Measurements from ENCODE around the gene CNTNAP4.

Gene CNTNAP4

GRCh38 chr16:76409706-76410105 is 132.5 kb downstream of the CNTNAP4 start:
- DNase-seq = no peak

- no peak for DNase-seq
These were observed 144.4 kb downstream of the CNTNAP4 start for GRCh38 chr16:76421571-76421970.

GRCh38 chr16:76428858-76429257 is 151.7 kb downstream of the CNTNAP4 start:
- DNase-seq = no peak

GRCh38 chr16:76441391-76441790 is 164.2 kb downstream of the CNTNAP4 start:
- no peak for DNase-seq

GRCh38 chr16:76441876-76442275 is 164.7 kb downstream of the CNTNAP4 start:
- no peak for DNase-seq

- DNase-seq = no peak
These were observed 166.8 kb downstream of the CNTNAP4 start for GRCh38 chr16:76443973-76444372.

GRCh38 chr16:76444832-76445231 is 167.6 kb downstream of the CNTNAP4 start:
- no peak for DNase-seq

GRCh38 chr16:76445815-76446214 is 168.6 kb downstream of the CNTNAP4 start:
- no peak for DNase-seq

GRCh38 chr16:76446251-76446650 is 169.1 kb downstream of the CNTNAP4 start:
- DNase-seq = no peak

- DNase-seq = no peak
These were observed 173.7 kb downstream of the CNTNAP4 start for GRCh38 chr16:76450890-76451289.

GRCh38 chr16:76455257-76455656 is 178.1 kb downstream of the CNTNAP4 start:
- no peak for DNase-seq

GRCh38 chr16:76456016-76456415 is 178.8 kb downstream of the CNTNAP4 start:
- DNase-seq = no peak

- DNase-seq = no peak
These were observed 181.9 kb downstream of the CNTNAP4 start for GRCh38 chr16:76459111-76459510.

- no peak for DNase-seq
These were observed 184.6 kb downstream of the CNTNAP4 start for GRCh38 chr16:76461836-76462235.

- no peak for DNase-seq
These were observed 187.9 kb downstream of the CNTNAP4 start for GRCh38 chr16:76464955-76465620.

GRCh38 chr16:76466871-76467270 is 189.7 kb downstream of the CNTNAP4 start:
- DNase-seq = no peak

- DNase-seq = no peak
These were observed 196.8 kb downstream of the CNTNAP4 start for GRCh38 chr16:76474048-76474447.

- DNase-seq = no peak
These were observed 200.9 kb downstream of the CNTNAP4 start for GRCh38 chr16:76478105-76478504.

- DNase-seq = no peak
These were observed 206.2 kb downstream of the CNTNAP4 start for GRCh38 chr16:76483307-76483909.

- DNase-seq = no peak
These were observed 206.8 kb downstream of the CNTNAP4 start for GRCh38 chr16:76484020-76484419.

GRCh38 chr16:76486740-76487139 is 209.5 kb downstream of the CNTNAP4 start:
- DNase-seq = no peak

- no peak for DNase-seq
These were observed 210.3 kb downstream of the CNTNAP4 start for GRCh38 chr16:76487411-76488064.

- no peak for DNase-seq
These were observed 210.8 kb downstream of the CNTNAP4 start for GRCh38 chr16:76488065-76488417.

GRCh38 chr16:76490036-76490639 is 212.9 kb downstream of the CNTNAP4 start:
- DNase-seq = no peak

Data from effector CD8-positive, alpha-beta T cell (primary cell).